Loucy (cell line): ENCODE data around the gene PGK1.

ENCODE experiments used
- EZH2phosphoT487 ChIP-seq: fragments of 200-600 bp; IDR thresholded peaks from 2 replicates; pipeline ENCODE4 v1.6.1; 2018; ENCODE audit warnings: antibody characterized with exemption, mild to moderate bottlenecking, moderate library complexity, borderline replicate concordance
- TF ChIP-seq, protein P1 (sequence below): fragments of 200-600 bp; sonication (generic); conservative IDR thresholded peaks from 2 replicates; pipeline ENCODE4 v1.5.1; 2014; ENCODE audit warnings: mild to moderate bottlenecking, antibody characterized with exemption, low read length

DNA sequence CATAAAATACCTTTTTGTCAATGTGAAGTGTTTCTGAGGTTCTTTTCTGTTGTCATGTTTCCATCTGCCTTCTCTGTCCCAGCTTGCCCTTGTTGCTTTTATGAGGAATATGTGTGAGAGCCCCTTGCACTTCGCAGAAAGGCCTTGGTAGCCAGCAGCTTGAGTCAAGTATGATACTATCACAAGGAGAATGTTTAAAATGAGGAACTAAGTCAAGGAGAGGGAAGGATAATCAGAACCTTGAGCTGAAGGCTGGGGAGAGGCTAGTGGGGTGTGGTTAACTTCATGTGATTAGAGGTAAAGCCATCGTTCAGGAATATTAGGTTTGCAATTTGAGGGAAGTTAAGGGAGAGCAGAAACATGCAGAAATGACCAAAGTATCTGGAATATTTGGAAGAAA lies 12.7 kb downstream of the PGK1 start:
- TF ChIP-seq, protein P1, sequence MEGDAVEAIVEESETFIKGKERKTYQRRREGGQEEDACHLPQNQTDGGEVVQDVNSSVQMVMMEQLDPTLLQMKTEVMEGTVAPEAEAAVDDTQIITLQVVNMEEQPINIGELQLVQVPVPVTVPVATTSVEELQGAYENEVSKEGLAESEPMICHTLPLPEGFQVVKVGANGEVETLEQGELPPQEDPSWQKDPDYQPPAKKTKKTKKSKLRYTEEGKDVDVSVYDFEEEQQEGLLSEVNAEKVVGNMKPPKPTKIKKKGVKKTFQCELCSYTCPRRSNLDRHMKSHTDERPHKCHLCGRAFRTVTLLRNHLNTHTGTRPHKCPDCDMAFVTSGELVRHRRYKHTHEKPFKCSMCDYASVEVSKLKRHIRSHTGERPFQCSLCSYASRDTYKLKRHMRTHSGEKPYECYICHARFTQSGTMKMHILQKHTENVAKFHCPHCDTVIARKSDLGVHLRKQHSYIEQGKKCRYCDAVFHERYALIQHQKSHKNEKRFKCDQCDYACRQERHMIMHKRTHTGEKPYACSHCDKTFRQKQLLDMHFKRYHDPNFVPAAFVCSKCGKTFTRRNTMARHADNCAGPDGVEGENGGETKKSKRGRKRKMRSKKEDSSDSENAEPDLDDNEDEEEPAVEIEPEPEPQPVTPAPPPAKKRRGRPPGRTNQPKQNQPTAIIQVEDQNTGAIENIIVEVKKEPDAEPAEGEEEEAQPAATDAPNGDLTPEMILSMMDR = no peak
- TF ChIP-seq EZH2phosphoT487 = no peak
